NCI-H187 (cell line): ENCODE results near the gene XPO6.

Experiments
- DNase-seq, 2 experiments: peaks; one replicate each; lab custom pipeline; 2025; lab: John Stamatoyannopoulos, UW

XPO6 gene

GRCh38 chr16:28182801-28183200 is 29.0 kb downstream of the XPO6 start:
- no peak for DNase-seq

GRCh38 chr16:28182183-28182582 is 29.6 kb downstream of the XPO6 start:
- DNase-seq = no peak

DNA sequence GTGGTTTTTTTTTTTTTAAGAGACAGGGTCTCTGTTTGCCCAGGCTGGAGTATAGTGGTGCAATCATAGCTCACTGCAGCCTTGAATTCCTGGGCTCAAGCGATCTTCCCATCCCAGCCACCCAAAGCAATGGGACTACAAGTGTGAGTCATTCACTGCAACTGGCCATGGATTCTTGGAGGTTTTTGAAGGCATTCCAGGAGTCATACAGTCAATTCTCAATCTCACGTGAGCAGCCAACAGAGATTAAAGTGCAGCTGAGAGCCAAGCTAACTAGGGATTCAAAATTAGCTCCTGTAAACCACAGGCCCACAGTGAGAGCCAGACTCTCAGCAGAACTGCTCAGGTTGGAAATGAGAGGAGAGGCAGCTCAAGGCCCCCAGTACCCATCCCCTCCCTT is 30.2 kb downstream of the XPO6 start:
- no peak for DNase-seq

DNA sequence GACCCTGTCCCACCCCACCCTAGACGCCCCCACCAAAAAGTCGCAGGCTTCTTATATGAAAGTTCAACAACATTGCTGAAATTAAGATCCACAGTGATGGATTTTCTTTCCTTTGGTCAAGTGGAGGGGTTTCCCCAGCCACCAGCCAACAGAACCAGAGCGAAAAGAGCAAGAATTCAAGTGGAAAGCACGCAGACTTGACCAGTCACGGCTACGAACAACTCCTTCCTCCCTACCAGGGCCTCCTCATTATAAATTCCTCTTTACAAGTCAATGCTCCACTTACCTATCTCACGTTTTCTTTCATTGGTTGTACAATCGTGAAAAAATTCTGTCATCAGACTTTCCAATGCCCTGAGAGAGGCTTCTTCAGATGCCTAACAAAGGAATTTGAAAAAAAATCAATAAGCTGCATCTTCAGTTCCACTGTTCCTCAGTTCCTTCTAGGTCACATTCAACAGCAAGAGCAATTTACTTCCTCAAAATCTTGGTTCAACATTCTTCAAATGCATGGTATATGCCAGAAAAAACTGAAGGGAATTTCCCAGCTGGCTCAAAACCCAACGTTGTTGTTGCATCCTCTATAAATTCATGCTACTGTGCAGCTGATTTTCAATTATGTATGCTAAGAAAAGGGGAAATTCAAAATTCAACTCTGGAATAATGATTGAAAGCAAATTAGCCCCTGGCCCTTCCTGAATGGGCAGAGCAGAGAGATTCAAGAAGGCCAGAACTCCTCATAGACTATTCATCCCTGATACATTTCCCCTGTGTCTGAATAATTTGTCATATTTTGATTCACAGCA is 30.9 kb downstream of the XPO6 start:
- no peak for DNase-seq

DNA sequence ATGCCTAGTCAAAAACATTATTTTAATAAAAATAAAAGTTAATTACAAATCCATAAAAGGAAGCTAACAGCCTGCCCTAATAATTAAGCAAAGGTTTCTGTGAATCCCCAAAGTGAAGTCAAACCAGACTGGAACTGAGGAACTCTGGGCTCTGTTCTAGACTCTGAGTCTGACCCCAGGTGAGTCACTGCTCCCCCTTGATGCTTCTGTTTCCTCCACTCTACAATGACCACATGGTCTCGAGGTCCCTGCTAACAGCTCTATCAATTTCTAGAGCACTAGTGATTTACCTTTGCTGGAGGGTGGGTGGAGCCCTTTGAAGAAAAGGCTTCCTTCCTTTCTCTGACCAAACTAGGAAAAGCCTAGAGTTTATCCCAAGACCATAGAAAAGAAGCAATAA is 32.4 kb downstream of the XPO6 start:
- no peak for DNase-seq

DNA sequence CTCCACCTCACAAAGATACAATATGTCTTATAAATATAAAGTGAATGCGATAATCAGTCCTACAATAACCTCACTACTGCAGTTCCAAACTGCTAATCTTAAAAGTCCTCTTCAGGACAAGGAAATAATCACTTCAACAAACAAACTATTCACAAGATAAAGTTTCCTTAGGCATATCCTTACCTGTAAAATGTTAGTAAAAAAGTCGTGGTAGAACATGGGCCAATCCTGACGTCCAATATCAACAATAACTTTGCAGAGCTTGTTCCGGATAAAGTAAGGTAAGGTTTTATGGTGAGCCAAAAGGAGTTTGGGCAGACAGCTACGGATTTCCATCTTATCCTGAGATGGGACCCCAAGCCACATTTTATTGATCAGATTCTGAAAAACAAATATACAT is 36.0 kb downstream of the XPO6 start:
- no peak for DNase-seq

GRCh38 chr16:28172336-28172735 is 39.4 kb downstream of the XPO6 start:
- DNase-seq = no peak

- DNase-seq = no peak
These were observed 39.9 kb downstream of the XPO6 start for GRCh38 chr16:28171816-28172215.

DNA sequence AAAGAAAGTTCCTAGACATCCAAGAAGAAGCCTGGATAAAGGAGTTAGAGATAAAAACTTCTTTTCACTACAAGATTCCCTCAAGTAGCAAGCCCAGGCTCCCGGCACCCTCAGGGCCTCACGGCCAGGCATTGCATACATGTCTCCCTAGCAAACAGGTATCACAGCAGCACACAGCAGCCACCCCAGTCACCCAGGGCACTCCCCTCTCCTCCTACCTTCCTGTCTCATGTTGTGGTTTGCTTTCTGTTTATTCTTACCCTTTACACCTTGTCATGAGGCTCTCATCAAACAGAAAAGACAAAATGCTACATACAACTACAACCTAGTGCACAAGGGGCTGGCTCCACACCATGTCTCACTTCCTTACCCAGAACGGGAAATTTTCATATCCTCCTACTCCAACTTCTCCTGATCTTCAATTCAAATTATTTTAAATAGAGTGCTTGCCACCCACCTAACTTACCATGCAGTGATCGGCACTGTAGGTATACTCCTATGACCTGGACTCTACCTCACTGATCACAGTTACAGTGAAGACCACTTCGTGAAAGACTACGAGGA is 42.7 kb downstream of the XPO6 start:
- no peak for DNase-seq

GRCh38 chr16:28167730-28168129 is 44.0 kb downstream of the XPO6 start:
- DNase-seq = no peak

DNA sequence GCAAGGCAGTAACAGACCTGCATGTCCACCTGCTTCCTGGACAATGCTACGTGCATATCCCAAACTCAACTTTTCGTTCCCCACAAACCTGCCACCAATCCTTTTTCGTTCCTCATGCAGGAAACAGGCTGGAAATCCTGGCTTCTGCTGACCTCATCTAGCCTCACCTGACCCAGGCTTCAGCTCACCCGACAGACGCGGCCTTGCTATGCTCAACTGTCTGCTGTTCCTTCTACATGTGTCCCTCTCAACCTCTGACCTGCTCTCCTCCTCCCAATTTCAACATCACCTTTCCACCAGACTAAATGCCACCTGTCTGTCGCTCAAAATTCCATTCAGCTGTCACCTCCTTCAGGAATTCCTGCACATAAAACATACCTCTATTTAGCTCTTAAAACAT is 44.5 kb downstream of the XPO6 start:
- DNase-seq = no peak

DNA sequence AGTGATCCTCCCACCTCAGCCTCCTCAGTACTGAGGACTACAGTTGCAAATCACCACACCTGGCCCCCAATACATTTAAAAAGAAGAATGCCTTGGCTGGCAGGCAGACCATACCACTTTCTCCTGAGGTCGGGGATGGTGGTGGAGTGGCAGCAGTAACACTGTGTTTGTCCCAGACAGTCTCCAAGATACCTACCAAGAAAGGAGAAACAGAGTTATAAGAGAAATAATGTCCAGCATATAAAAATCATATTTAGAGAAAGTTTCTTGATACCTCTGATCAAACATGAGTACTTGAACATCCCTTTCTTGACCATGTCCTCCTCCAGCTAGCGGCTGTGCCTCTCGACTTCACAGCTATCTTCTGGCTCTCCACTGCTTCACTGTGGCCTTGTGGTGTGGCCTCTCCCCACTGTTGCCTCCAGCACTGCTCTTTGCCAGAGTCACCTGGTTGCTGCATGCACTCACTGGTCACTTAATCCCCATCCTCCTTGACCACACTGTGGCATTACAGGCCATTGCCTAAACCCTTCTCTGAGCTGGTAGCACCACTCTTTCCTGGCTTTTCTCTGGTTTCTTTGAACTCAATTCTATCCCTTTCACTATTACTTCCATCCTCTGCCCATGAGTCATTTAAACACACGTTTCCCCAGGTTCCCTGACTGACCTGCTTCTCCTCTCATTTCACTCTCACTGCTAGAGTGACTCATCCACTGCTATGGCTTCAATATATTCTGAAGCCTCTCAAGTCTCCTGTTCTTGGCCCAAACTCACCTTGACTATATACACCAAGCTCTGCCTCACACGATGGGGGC is 45.2 kb downstream of the XPO6 start:
- no peak for DNase-seq

DNA sequence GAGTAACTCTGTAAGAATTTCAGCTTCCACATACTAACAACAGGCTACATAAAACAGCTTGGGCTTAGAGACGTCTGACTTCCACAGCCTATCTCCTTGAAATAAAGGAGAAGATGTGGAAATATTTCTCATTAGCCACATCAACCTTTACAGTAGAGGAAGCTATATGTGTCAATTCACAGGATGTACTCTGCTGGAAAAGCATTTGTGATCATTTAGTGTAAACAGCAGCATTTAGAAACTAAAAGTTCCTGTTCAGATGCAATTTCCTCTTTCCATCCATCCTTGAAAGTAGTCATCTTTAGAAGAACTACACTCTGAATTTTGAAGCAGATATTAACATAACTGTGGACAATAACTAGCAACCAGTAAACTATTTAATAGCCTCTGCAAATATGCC is 46.2 kb downstream of the XPO6 start:
- DNase-seq = no peak

DNA sequence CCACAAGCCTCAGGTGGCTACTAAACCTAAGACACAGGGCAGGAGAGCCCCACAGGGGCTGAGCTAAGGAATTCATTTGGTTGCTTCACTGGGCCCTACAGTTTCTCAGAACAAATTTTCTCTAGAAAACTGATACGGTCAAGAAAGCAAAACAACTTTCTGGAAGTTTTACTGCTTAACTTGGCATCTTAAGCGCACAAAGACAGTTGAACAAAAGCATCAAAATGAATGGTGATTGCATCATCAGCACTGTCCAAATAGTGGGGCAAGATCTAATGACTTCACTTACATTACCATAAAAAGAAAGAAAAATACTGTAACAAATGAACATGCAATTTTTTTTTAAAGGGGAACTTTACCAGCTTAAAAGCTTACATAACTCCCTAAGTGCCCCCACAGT is 47.6 kb downstream of the XPO6 start:
- no peak for DNase-seq

- no peak for DNase-seq
These were observed 48.1 kb downstream of the XPO6 start for GRCh38 chr16:28163699-28164098.

- no peak for DNase-seq
These were observed 49.4 kb downstream of the XPO6 start for GRCh38 chr16:28162326-28162877.

GRCh38 chr16:28161626-28162025 is 50.1 kb downstream of the XPO6 start:
- DNase-seq = no peak

DNA sequence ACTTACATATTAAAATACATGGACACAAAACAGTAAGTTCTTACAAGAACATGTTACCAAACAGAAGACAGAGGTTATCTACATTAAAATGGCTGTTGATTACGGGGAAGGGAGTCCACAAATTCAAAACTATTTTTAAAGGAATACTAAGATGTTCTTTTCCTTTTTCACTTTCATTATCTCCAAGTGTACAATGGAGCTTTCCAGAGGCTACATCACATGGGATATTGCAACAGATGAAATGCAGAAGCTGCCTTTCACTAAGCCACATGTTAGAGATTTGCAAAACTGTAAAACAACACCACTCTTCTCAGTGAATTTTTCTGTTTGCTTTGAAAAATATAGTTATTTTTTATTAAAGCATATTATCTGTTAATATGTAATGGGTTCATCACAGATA is 53.6 kb downstream of the XPO6 start:
- DNase-seq = no peak

DNA sequence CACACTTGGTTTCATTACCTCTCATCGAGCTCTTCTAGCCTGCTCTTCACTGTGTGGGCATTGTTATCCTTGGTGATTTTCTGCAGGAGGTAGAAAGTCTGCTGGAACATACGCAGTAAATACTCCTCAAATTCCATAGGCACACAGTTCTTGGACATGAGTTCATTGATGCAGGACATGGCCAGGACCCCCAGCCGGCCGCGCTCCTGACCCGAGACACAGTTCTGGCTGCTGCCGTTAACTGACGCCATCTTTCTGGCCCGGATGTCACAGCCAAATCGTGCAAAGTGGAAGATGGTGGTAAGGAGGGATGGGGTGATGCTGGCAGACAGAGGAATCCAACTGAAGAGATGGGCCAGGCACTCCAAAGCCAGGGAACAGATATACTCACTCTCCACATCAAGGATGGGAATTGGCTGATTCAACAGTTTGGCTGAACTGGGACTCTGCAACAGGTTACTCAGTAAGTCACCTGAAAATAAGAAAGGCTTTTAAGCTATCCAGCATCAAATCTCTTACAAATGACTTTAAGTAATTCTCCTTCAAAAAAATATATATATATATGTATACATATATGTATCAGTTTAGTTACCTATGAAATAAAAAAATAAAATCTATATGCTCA is 55.6 kb downstream of the XPO6 start:
- DNase-seq = no peak

DNA sequence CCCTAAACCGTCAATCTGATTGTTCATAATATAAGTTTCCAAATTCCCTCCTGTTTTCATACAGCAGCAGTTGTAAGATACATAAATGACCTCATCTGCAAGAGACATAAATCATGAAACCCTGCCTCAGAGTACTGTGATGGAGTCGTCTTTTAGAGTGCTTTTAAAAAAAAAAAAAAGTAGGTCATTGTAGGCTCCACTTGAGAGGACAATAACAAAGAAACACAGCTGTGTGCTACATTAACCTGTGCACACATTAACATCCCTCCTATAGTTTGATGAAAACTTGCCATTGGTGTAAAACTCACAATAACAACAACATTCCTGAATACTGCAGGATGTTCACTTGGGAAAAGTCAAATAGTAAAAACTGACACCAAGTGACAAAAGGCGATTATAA is 56.5 kb downstream of the XPO6 start:
- no peak for DNase-seq

DNA sequence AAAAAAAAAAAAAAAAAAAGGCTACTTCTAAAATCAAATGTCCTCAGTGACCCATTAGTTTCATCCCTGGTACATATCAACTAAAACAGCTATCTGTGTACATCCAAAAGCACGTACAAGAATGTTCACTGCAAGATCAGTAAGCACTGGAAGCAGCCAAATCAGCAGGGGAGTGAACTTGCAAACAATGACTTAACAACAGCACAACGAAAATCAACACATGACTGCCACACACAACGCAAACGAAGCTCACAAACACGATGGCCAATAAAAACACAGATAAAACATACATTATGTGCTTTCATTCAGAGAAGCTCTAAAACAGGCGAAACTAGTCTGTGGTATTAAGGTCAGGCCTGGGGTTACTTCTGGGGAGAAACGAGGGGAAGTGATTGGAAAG is 60.6 kb downstream of the XPO6 start:
- no peak for DNase-seq
